Skeletal muscle satellite cell (primary cell): ENCODE measurements around the gene GABRR2.
"Not testable (repeated sequence)": the region's sequence is repeated elsewhere in the genome, so short reads cannot be mapped to it uniquely, and the experiment has no call there.

ENCODE experiments used
- H3K27me3 ChIP-seq: 2 replicates; pipeline ENCODE4 v1.7.0; 2013; ENCODE audit warnings: low read length; ENCODE audit not compliant: control insufficient read depth, insufficient read depth
- H3K36me3 ChIP-seq: 2 replicates; pipeline ENCODE4 v1.7.0; 2013; ENCODE audit warnings: mild to moderate bottlenecking, control low read depth, low read length; ENCODE audit not compliant: insufficient read depth
- H3K4me1 ChIP-seq: 2 replicates; pipeline ENCODE4 v1.7.0; 2013; ENCODE audit warnings: low read length; ENCODE audit not compliant: control insufficient read depth, insufficient read depth
- H3K4me2 ChIP-seq: 2 replicates; pipeline ENCODE4 v1.7.0; 2013; ENCODE audit warnings: mild to moderate bottlenecking, low read length
- H3K4me3 ChIP-seq: 2 replicates; pipeline ENCODE4 v1.7.0; 2013; ENCODE audit warnings: low read length
- H3K9ac ChIP-seq: 2 replicates; pipeline ENCODE4 v1.7.0; 2013; ENCODE audit warnings: mild to moderate bottlenecking, low read depth, low read length, moderate library complexity
- H3K9me3 ChIP-seq: replicated peaks from 2 replicates; pipeline ENCODE4 v1.7.0; 2013; ENCODE audit warnings: mild to moderate bottlenecking, control low read depth, low read length

GABRR2 gene

DNA sequence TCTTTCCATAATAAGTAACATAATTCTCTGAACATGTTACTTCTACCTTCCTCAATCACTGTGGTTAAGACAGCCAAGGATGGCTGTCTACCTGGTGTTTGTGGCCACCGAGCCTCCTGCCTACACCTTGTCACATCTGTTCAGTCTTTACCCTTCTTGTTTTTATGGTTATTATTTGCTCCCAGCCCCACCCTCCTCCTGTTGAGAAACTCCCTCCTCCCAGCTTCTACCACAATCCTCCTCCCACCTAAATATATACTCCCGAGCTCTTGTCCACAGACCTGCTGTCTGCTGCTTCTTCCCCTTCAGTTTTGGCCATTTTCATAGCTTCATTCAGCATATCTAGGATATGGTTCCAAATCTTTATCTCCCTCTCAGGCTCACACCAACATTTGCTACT lies 62.2 kb downstream of the GABRR2 start:
- Histone ChIP-seq H3K4me1 (no peaks in the 10 kb centered on the region), H3K4me3 (no peak overlapping the region), H3K9me3 (no peaks in the 10 kb centered on the region), H3K4me2 (no peak overlapping the region), H3K9ac (no peak overlapping the region), H3K27me3 (peaks cover 37% of the 10 kb centered on the region), H3K36me3 (no peaks in the 10 kb centered on the region)

DNA sequence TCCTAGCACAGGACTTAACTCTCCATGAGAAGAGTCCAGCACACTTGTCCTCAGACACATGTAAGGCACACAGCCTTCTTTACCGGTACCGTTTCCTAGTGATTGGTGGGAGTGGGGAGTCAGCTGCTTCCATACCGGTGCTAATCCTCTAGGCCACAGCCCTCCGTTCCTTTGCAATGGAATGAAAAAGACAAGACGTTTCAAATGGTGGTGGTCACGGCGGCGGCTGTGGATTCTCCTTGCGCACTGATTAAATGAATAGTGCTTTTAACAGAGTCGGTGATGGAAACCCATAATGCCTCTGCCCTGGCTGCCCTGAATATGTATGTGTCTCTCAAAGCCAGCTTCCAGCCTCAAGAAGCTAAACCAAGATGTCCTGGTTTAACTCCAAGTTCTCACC lies 63.1 kb downstream of the GABRR2 start:
- no peak overlapping the region for H3K9ac ChIP-seq
- H3K9me3 ChIP-seq, result no peaks in the 10 kb centered on the region
- no peak overlapping the region for H3K4me2 ChIP-seq
- H3K27me3 ChIP-seq, result peaks cover 39% of the 10 kb centered on the region
- no peaks in the 10 kb centered on the region for H3K4me1 ChIP-seq
- H3K4me3 ChIP-seq, result no peak overlapping the region
- H3K36me3 ChIP-seq, result no peaks in the 10 kb centered on the region

DNA sequence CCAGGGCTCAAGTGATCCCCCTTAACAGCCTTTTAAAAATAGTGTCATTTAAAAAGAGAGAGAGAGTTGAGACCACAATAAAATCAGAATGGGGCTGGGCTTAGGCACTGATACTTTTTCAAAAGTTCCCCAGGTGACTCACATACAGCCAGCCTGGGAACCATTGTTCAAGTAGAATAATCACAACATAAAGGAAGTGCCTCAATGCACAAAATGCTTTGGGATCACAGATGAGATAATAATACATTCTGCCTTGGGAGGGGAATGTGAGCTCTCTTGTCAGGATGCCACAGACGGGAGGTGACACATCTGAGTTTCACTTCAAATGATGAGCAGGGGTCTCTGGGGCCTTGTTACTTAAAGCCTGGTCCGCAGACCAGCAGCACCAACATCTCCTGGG lies 63.9 kb downstream of the GABRR2 start:
- H3K4me2 ChIP-seq, result no peak overlapping the region
- H3K9me3 ChIP-seq, result no peaks in the 10 kb centered on the region
- peaks cover 33% of the 10 kb centered on the region for H3K27me3 ChIP-seq
- H3K4me1 ChIP-seq, result no peaks in the 10 kb centered on the region
- no peaks in the 10 kb centered on the region for H3K36me3 ChIP-seq
- no peak overlapping the region for H3K9ac ChIP-seq
- H3K4me3 ChIP-seq, result no peak overlapping the region

GRCh38 chr6:89250239-89250638 lies 64.9 kb downstream of the GABRR2 start:
- H3K4me3 ChIP-seq, result no peak overlapping the region
- no peak overlapping the region for H3K4me2 ChIP-seq
- H3K9me3 ChIP-seq, result no peaks in the 10 kb centered on the region
- peaks cover 42% of the 10 kb centered on the region for H3K27me3 ChIP-seq
- H3K4me1 ChIP-seq, result no peaks in the 10 kb centered on the region
- H3K9ac ChIP-seq, result no peak overlapping the region
- no peaks in the 10 kb centered on the region for H3K36me3 ChIP-seq

- Histone ChIP-seq H3K9me3 (no peaks in the 10 kb centered on the region), H3K36me3 (no peaks in the 10 kb centered on the region), H3K4me2 (no peak overlapping the region), H3K4me1 (no peaks in the 10 kb centered on the region), H3K27me3 (peaks cover 45% of the 10 kb centered on the region), H3K4me3 (no peak overlapping the region), H3K9ac (no peak overlapping the region)
Measured at GRCh38 chr6:89244241-89244985, 70.7 kb downstream of the GABRR2 start.

DNA sequence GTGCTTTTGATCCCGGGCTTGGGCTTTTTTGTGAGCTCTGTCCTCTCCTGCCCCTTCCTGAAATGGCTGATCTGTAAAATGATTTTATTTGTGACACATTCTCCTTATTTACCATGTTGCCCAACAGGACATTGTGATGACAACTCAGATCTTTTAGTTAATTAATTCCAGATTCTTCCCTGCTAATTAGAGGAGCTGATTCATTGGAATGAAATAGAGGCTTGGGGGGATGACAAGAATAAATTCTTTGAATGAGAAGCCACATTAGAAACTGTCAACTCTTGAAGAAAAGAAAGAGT lies 71.8 kb downstream of the GABRR2 start:
- Histone ChIP-seq H3K4me1 (no peaks in the 10 kb centered on the region), H3K9ac (no peak overlapping the region), H3K4me2 (no peak overlapping the region), H3K27me3 (peaks cover 45% of the 10 kb centered on the region), H3K36me3 (no peaks in the 10 kb centered on the region), H3K4me3 (no peak overlapping the region), H3K9me3 (no peaks in the 10 kb centered on the region)

DNA sequence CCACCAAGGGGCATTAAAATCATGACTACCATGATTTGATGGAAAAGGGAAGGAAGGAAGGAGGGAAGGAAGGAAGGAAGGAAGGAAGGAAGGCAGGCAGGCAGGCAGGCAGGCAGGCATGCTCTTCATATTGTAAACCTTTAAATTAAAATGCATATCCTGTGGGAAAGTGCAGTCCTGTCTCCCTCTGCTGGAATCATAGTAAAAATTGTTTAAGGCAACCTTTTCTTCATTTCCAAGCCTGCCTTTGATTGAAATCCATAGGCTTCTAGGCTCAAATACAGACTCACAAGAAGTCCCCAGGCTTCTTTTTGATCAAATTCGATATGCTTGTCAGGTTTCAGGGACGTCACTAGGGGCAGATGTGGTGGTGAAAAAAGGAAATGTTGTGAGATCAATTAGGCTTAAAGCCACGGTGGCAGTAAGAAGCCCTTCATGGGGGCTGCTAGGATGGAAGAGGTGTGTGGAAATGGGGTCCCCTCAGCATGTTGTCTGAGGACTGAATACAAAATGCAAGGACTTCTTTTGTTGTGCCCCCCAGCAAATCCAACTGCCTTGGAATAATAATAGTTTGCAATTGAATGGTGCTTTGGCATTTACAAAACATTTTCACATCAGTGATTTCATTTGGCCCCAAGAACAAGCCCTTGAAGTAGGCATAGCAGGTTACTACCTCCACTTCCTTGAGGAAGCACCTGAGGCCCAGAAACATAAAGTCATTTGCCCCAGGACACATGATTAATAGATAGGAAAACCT lies 72.3 kb downstream of the GABRR2 start:
- H3K9me3 ChIP-seq, result no peaks in the 10 kb centered on the region
- H3K4me2 ChIP-seq, result no peak overlapping the region
- H3K36me3 ChIP-seq, result no peaks in the 10 kb centered on the region

DNA sequence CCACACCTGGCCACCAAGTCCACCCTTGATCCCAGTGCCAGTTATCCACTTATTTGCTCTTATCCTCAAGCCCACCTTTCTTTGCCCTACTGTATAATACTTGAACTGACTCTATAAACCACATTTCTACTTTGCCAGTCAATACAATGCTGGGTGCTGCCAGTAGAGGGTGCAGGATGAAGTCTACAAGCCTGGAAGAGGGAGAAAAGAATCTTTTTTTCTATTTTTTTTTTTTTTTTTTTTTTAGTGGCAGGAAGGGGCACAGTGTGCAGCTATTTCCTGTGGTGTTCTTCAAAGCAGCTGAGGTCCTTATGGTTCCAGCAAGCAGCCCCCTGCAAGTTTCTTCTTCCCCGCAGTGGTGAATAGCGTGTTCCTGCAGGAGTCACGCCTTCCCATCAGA lies 75.8 kb downstream of the GABRR2 start:
- H3K9ac ChIP-seq, result no peak overlapping the region
- H3K4me1 ChIP-seq, result no peaks in the 10 kb centered on the region
- H3K36me3 ChIP-seq, result no peaks in the 10 kb centered on the region
- H3K9me3 ChIP-seq, result no peaks in the 10 kb centered on the region
- H3K27me3 ChIP-seq, result peaks cover 35% of the 10 kb centered on the region
- H3K4me3 ChIP-seq, result no peak overlapping the region
- no peak overlapping the region for H3K4me2 ChIP-seq

More for the DNA sequence above, 72.3 kb downstream of the GABRR2 start:
- peaks cover 46% of the 10 kb centered on the region for H3K27me3 ChIP-seq
- no peak overlapping the region for H3K4me3 ChIP-seq
- H3K4me1 ChIP-seq, result no peaks in the 10 kb centered on the region
- H3K9ac ChIP-seq, result no peak overlapping the region

GRCh38 chr6:89237158-89237557 lies 77.9 kb downstream of the GABRR2 start:
- Histone ChIP-seq H3K4me1 (no peaks in the 10 kb centered on the region), H3K27me3 (peaks cover 19% of the 10 kb centered on the region), H3K4me2 (no peak overlapping the region), H3K9ac (no peak overlapping the region), H3K4me3 (no peak overlapping the region), H3K36me3 (no peaks in the 10 kb centered on the region), H3K9me3 (no peaks in the 10 kb centered on the region)

GRCh38 chr6:89233605-89234004 lies 81.5 kb downstream of the GABRR2 start:
- not testable (repeated sequence) for H3K9me3 ChIP-seq, H3K4me1 ChIP-seq, H3K36me3 ChIP-seq, H3K4me3 ChIP-seq, H3K9ac ChIP-seq, H3K4me2 ChIP-seq
- peaks cover 16% of the 10 kb centered on the region for H3K27me3 ChIP-seq

DNA sequence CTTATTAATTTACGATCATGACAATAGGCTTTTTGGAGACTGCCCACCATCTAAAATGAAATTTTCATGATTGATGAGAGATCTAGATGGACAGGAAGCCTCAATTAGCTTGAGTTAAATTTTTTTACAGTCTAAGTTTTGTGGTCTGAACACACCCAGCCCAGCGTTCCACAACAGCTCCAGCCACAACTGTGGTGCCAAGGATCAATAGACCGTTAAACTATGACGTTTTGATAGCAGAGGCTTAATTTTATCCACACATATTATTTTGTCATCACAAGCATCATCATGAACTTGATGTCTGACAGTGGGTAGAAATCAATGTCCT lies 92.4 kb downstream of the GABRR2 start:
- H3K36me3 ChIP-seq, result no peaks in the 10 kb centered on the region

More for the DNA sequence above, 92.4 kb downstream of the GABRR2 start:
- Histone ChIP-seq H3K4me2 (peak overlapping the region; percentile 3), H3K9me3 (no peaks in the 10 kb centered on the region), H3K27me3 (peaks cover 2% of the 10 kb centered on the region), H3K4me3 (no peak overlapping the region), H3K9ac (no peak overlapping the region), H3K4me1 (peaks cover 15% of the 10 kb centered on the region)
